Upper lobe of right lung (tissue), 1 donor: ENCODE measurements around the gene TEP1. TPM values are rescaled to one million over a fixed set of nuclear protein-coding genes. Genes with fewer than 3 reads are reported as not detected.
A peak's percentile ranks its signal among the peaks of the same experiment; 100 is the strongest.

ENCODE experiments used
- ATAC-seq: fragments of 200-7000 bp; cut with Tn5 transposase; one replicate; pipeline ENCODE4 v1.9.1; 2020; ENCODE audit warnings: mild to moderate bottlenecking, moderate library complexity
- DNase-seq: peaks from one replicate; pipeline ENCODE4 v3.0.0-alpha.2; 2020
- H3K27ac ChIP-seq: fragments of 200-600 bp; one replicate; pipeline ENCODE4 v1.8.0; 2022
- H3K27me3 ChIP-seq: fragments of 200-600 bp; one replicate; pipeline ENCODE4 v1.8.0; 2022; ENCODE audit warnings: mild to moderate bottlenecking
- H3K36me3 ChIP-seq: fragments of 200-600 bp; one replicate; pipeline ENCODE4 v1.8.0; 2022
- H3K4me1 ChIP-seq: fragments of 200-600 bp; one replicate; pipeline ENCODE4 v1.8.0; 2022
- H3K4me3 ChIP-seq: fragments of 200-600 bp; one replicate; pipeline ENCODE4 v1.8.0; 2022; ENCODE audit warnings: mild to moderate bottlenecking
- H3K9me3 ChIP-seq: fragments of 200-600 bp; one replicate; pipeline ENCODE4 v1.8.0; 2022
- intact Hi-C: fragments of 100-400 bp; cut with DNase I; formaldehyde crosslinking; loops from one replicate; pipeline ENCODE4 v1.11.0; 2022
- total RNA-seq: library from RNA; stranded (reverse); fragmentation: NEBNext Ultra II Directional; extraction: Animal tissue kit (Norgen Biotek cat#: 25700); gene quantifications from one replicate; pipeline ENCODE4 v1.2.1, GENCODE V29; 2021
- TF ChIP-seq, protein P1 (sequence below): fragments of 200-600 bp; IDR thresholded peaks from one replicate; pipeline ENCODE4 v1.8.0; 2022; ENCODE audit warnings: antibody characterized with exemption
- donor health status: DM: no; HTN: yes; CAD: no; lungs with severe emphysema.

Gene TEP1
- total RNA-seq, 1 donor from 2014 or later: 48.9 TPM

DNA sequence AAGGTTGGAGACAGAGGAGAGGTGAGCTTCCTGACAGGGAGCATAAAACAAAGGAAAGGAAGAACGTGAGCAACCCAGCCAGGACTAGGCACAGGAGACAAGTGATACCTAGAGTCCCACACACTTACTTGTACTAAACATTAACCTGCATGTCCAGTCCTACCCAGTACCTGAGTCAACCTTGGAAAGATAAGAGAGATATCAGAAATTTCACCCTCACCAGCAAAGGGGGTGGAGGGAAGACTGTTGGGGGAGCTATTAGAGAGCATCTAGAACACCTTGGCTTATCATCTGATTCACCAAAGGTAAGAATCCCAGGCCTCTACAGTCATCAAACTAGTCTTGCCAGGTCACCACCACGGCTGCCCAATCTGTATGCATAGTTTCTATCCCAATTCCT, 11.6 kb upstream of the TEP1 start:
- no peaks in the 10 kb centered on the region for H3K9me3 ChIP-seq
- H3K36me3 ChIP-seq: no peaks in the 10 kb centered on the region
- no peak overlapping the region for H3K27ac ChIP-seq
- peaks cover 4% of the 10 kb centered on the region for H3K4me1 ChIP-seq
- DNase-seq (no peak), ATAC-seq (no peak)
- no peaks in the 10 kb centered on the region for H3K27me3 ChIP-seq
- TF ChIP-seq, protein P1, sequence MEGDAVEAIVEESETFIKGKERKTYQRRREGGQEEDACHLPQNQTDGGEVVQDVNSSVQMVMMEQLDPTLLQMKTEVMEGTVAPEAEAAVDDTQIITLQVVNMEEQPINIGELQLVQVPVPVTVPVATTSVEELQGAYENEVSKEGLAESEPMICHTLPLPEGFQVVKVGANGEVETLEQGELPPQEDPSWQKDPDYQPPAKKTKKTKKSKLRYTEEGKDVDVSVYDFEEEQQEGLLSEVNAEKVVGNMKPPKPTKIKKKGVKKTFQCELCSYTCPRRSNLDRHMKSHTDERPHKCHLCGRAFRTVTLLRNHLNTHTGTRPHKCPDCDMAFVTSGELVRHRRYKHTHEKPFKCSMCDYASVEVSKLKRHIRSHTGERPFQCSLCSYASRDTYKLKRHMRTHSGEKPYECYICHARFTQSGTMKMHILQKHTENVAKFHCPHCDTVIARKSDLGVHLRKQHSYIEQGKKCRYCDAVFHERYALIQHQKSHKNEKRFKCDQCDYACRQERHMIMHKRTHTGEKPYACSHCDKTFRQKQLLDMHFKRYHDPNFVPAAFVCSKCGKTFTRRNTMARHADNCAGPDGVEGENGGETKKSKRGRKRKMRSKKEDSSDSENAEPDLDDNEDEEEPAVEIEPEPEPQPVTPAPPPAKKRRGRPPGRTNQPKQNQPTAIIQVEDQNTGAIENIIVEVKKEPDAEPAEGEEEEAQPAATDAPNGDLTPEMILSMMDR: no peak
- intact Hi-C loops: no loop called here
- no peak overlapping the region for H3K4me3 ChIP-seq

DNA sequence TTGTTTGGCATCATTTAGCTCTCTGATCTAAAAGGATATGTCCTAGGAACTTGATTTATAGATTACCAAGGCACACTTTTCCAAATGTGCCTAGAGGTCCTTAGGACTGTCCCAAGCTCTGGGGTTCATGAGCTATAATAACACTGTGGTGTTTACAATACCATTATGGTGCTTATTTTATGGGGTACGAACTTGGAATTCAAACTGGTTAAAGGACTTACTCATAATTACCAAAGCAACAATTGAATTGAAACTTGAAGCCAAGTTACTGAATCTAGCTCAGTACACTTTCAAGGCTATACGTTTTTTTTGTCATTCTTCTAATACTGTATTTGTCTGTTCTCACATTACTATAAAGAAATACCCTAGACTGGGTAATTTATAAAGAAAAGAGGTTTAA, 9.6 kb upstream of the TEP1 start:
- DNase-seq (no peak), ATAC-seq (no peak)
- Histone ChIP-seq H3K27me3 (no peaks in the 10 kb centered on the region), H3K9me3 (no peaks in the 10 kb centered on the region), H3K27ac (no peak overlapping the region), H3K4me1 (peaks cover 4% of the 10 kb centered on the region), H3K36me3 (no peaks in the 10 kb centered on the region), H3K4me3 (no peak overlapping the region)
- TF ChIP-seq, protein P1: no peak
- intact Hi-C loops: no loop called here

DNA sequence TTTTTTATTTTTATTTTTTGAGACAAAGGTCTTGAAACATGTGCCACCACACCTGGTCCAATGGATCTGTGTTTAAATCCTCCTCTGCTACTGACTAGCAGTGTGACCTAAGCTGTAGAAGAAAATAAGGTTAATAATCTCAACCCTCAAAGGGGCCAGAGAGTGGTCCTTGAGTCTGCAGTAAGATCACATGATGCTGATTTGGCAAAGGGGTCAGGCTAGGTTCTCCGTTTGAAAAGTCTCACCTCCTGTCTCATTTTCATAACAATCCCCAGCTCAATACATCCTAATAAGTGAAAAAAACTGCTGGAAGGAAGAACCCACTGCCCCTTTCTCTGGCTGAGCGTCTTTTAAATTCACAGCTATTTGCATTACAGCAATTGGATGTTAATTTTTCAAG, 8.0 kb upstream of the TEP1 start:
- Histone ChIP-seq H3K36me3 (no peaks in the 10 kb centered on the region), H3K9me3 (no peaks in the 10 kb centered on the region), H3K4me3 (no peak overlapping the region), H3K27me3 (no peaks in the 10 kb centered on the region), H3K4me1 (no peaks in the 10 kb centered on the region), H3K27ac (no peak overlapping the region)
- intact Hi-C loops: no loop called here
- DNase-seq: no peak
- ATAC-seq: no peak
- TF ChIP-seq, protein P1: no peak

DNA sequence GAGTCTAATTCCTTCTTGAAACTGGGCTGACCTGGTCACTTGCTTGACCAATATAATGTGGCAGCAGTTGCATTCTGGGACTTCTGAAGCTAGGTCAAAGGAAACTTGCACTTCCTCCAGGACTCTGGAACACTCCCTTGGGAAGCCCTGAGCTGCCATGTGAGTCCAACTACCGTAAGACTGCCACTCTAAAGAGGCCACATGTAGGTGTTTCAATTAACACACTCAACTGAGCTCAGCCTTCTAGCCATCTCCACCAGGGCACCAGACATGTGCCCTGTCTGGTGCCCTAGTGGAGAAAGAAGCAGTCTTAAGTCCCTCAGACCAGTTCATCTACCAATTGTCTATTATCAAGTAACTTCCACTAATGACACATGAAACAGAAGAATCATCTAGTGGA, 6.1 kb upstream of the TEP1 start:
- TF ChIP-seq, protein P1: no peak
- Histone ChIP-seq H3K27me3 (no peaks in the 10 kb centered on the region), H3K27ac (no peak overlapping the region), H3K4me3 (no peak overlapping the region), H3K9me3 (no peaks in the 10 kb centered on the region), H3K4me1 (no peaks in the 10 kb centered on the region), H3K36me3 (no peaks in the 10 kb centered on the region)
- DNase-seq (no peak), ATAC-seq (peak; percentile 11)
- intact Hi-C loops: no loop called here

DNA sequence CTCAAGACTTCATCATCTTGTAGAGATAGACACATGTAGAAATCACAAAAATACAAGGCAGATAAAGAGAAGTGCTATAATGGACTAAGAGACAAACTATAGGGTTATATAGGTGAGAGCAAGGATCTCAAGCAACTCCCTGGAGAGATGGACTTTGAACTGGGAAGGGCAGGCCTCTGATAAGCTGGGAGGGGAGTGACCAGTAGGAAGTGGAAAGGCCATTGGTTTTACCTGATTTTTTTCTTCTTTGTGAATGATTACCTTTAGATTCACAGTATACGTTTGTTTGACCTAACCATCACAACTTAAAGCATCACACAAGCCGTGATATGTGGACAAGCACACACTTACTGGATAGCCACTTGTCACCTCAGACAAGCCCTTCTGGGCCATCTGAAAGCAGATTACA, 5.2 kb upstream of the TEP1 start:
- Histone ChIP-seq H3K27ac (no peak overlapping the region), H3K27me3 (no peaks in the 10 kb centered on the region)

More for the DNA sequence above, 5.2 kb upstream of the TEP1 start:
- no peaks in the 10 kb centered on the region for H3K9me3 ChIP-seq
- H3K4me1 ChIP-seq: peaks cover 5% of the 10 kb centered on the region
- H3K4me3 ChIP-seq: no peak overlapping the region
- DNase-seq (no peak), ATAC-seq (no peak)
- intact Hi-C loops: no loop called here
- no peaks in the 10 kb centered on the region for H3K36me3 ChIP-seq
- TF ChIP-seq, protein P1: no peak
